ENCODE measurements around the gene TMEM150B.

GRCh38 chr19:55373993-55374757 lies 49.0 kb upstream of the TMEM150B start:
- TF ChIP-seq POLR2A (IDR thresholded peaks at IDR 0.05; ENCODE audit: low read length) (no peak), GATA1 (IDR thresholded peaks at IDR 0.05; ENCODE audit: low read depth, low read length) (no peak)
